Measurements from ENCODE around the gene LRFN3. TPM values are rescaled to one million over a fixed set of nuclear protein-coding genes. Genes with fewer than 3 reads are reported as not detected.

Gene LRFN3
- total RNA-seq, 1 donor from 2014 or later, result 15.3 TPM

GRCh38 chr19:35911173-35911572, 25.0 kb upstream of the LRFN3 start:
- TF ChIP-seq CTCF (IDR thresholded peaks at IDR 0.05; ENCODE audit: insufficient read depth, low read depth, low read length) (no peak), EZH2 (IDR thresholded peaks at IDR 0.05; ENCODE audit: insufficient read depth, low read length) (no peak)
- Histone ChIP-seq H3K27me3 (ENCODE audit: insufficient read depth, low read length) (no peaks in the 10 kb centered on the region), H3K27ac (ENCODE audit: low read depth, low read length) (no peak overlapping the region), H3K4me2 (ENCODE audit: low read length) (no peak overlapping the region), H3K79me2 (ENCODE audit: insufficient read depth, low read length) (no peaks in the 10 kb centered on the region), H3K9ac (ENCODE audit: low read length) (no peak overlapping the region), H4K20me1 (ENCODE audit: insufficient read depth, low read length) (no peaks in the 10 kb centered on the region), H3K9me3 (ENCODE audit: insufficient read depth, low read depth, low read length) (no peaks in the 10 kb centered on the region), H2AFZ (ENCODE audit: low read depth, low read length) (no peak overlapping the region), H3K36me3 (ENCODE audit: insufficient read depth, low read length) (no peaks in the 10 kb centered on the region), H3K4me3 (ENCODE audit: insufficient read depth, low read depth, low read length) (no peak overlapping the region), H3K4me1 (ENCODE audit: insufficient read depth, low read length) (peaks cover 6% of the 10 kb centered on the region)
- Mint-ChIP-seq H3K4me1 (ENCODE audit: low read depth, unreplicated experiment) (peaks cover 2% of the 10 kb centered on the region), H3K36me3 (ENCODE audit: low read depth, unreplicated experiment) (no peaks in the 10 kb centered on the region), H3K27me3 (ENCODE audit: low read depth, unreplicated experiment) (peaks cover 2% of the 10 kb centered on the region), H3K9me3 (ENCODE audit: unreplicated experiment) (no peaks in the 10 kb centered on the region), H3K4me3 (ENCODE audit: unreplicated experiment) (no peak overlapping the region), H3K27ac (ENCODE audit: unreplicated experiment) (no peak overlapping the region)
- no peak for FAIRE-seq
- DNase-seq (ENCODE audit: low read depth), result no peak

GRCh38 chr19:35911790-35912189, 24.4 kb upstream of the LRFN3 start:
- H4K20me1 ChIP-seq (ENCODE audit: insufficient read depth, low read length), result no peaks in the 10 kb centered on the region
- no peak overlapping the region for H2AFZ ChIP-seq (ENCODE audit: low read depth, low read length)
- no peaks in the 10 kb centered on the region for H3K27me3 ChIP-seq (ENCODE audit: insufficient read depth, low read length)
- H3K4me3 ChIP-seq (ENCODE audit: insufficient read depth, low read depth, low read length), result no peak overlapping the region
- H3K9me3 Mint-ChIP-seq (ENCODE audit: unreplicated experiment), result no peaks in the 10 kb centered on the region
- no peak overlapping the region for H3K9ac ChIP-seq (ENCODE audit: low read length)
- peaks cover 2% of the 10 kb centered on the region for H3K4me1 Mint-ChIP-seq (ENCODE audit: low read depth, unreplicated experiment)
- no peak overlapping the region for H3K4me2 ChIP-seq (ENCODE audit: low read length)
- H3K9me3 ChIP-seq (ENCODE audit: insufficient read depth, low read depth, low read length), result no peaks in the 10 kb centered on the region
- no peaks in the 10 kb centered on the region for H3K36me3 Mint-ChIP-seq (ENCODE audit: low read depth, unreplicated experiment)
- DNase-seq (ENCODE audit: low read depth) (peak; percentile 12), FAIRE-seq (no peak)
- peaks cover 6% of the 10 kb centered on the region for H3K4me1 ChIP-seq (ENCODE audit: insufficient read depth, low read length)
- no peak overlapping the region for H3K27ac Mint-ChIP-seq (ENCODE audit: unreplicated experiment)
- no peaks in the 10 kb centered on the region for H3K79me2 ChIP-seq (ENCODE audit: insufficient read depth, low read length)
- peaks cover 2% of the 10 kb centered on the region for H3K27me3 Mint-ChIP-seq (ENCODE audit: low read depth, unreplicated experiment)
- TF ChIP-seq EZH2 (IDR thresholded peaks at IDR 0.05; ENCODE audit: insufficient read depth, low read length), result no peak
- TF ChIP-seq CTCF (IDR thresholded peaks at IDR 0.05; ENCODE audit: insufficient read depth, low read depth, low read length), result no peak
- no peak overlapping the region for H3K27ac ChIP-seq (ENCODE audit: low read depth, low read length)
- no peak overlapping the region for H3K4me3 Mint-ChIP-seq (ENCODE audit: unreplicated experiment)
- H3K36me3 ChIP-seq (ENCODE audit: insufficient read depth, low read length), result no peaks in the 10 kb centered on the region

- TF ChIP-seq CTCF (IDR thresholded peaks at IDR 0.05; ENCODE audit: insufficient read depth, low read depth, low read length) (no peak), EZH2 (IDR thresholded peaks at IDR 0.05; ENCODE audit: insufficient read depth, low read length) (no peak)
- Histone ChIP-seq H4K20me1 (ENCODE audit: insufficient read depth, low read length) (no peaks in the 10 kb centered on the region), H3K36me3 (ENCODE audit: insufficient read depth, low read length) (no peaks in the 10 kb centered on the region), H3K4me1 (ENCODE audit: insufficient read depth, low read length) (peaks cover 6% of the 10 kb centered on the region), H3K9me3 (ENCODE audit: insufficient read depth, low read depth, low read length) (no peaks in the 10 kb centered on the region), H3K27ac (ENCODE audit: low read depth, low read length) (no peak overlapping the region), H3K4me2 (ENCODE audit: low read length) (peak overlapping the region; percentile 28), H3K27me3 (ENCODE audit: insufficient read depth, low read length) (no peaks in the 10 kb centered on the region), H2AFZ (ENCODE audit: low read depth, low read length) (no peak overlapping the region), H3K4me3 (ENCODE audit: insufficient read depth, low read depth, low read length) (no peak overlapping the region), H3K9ac (ENCODE audit: low read length) (no peak overlapping the region), H3K79me2 (ENCODE audit: insufficient read depth, low read length) (no peaks in the 10 kb centered on the region)
- Mint-ChIP-seq H3K27me3 (ENCODE audit: low read depth, unreplicated experiment) (peaks cover 2% of the 10 kb centered on the region), H3K9me3 (ENCODE audit: unreplicated experiment) (no peaks in the 10 kb centered on the region), H3K4me1 (ENCODE audit: low read depth, unreplicated experiment) (no peaks in the 10 kb centered on the region), H3K4me3 (ENCODE audit: unreplicated experiment) (no peak overlapping the region), H3K36me3 (ENCODE audit: low read depth, unreplicated experiment) (no peaks in the 10 kb centered on the region), H3K27ac (ENCODE audit: unreplicated experiment) (no peak overlapping the region)
- DNase-seq (ENCODE audit: low read depth), result peak; percentile 47
- FAIRE-seq, result no peak
Observed at GRCh38 chr19:35913589-35913988, 22.6 kb upstream of the LRFN3 start.

Data from astrocyte (in vitro differentiated cells and primary cell).